ENCODE results near the gene PLCD3. TPM values are rescaled to one million over a fixed set of nuclear protein-coding genes. Genes with fewer than 3 reads are reported as not detected.

Gene PLCD3
- total and polyA plus RNA-seq, 2 of the 8 experiments (the other 6 are each of a cell fraction or from before 2014, with no cell fraction given), result 26.5 to 48.1 TPM

- Histone ChIP-seq H4K20me1 (replicated peaks in 1 of 2; ENCODE audit: control insufficient read depth in 1 of 2, insufficient read depth in 2 of 2, low read length in 2 of 2) (peaks cover 0 to 15% of the 10 kb centered on the region in 2 experiments), H3K36me3 (ENCODE audit: control insufficient read depth in 2 of 4, insufficient read depth in 4 of 4, low read length in 3 of 4) (peaks cover 16 to 67% (median 49%) of the 10 kb centered on the region in 4 experiments)
Measured at GRCh38 chr17:45087978-45088377, 44.3 kb downstream of the PLCD3 start.

More at GRCh38 chr17:45087978-45088377, 44.3 kb downstream of the PLCD3 start:
- 95% methylated on average over 5 of the region's 5 CpGs; no CpG with 5 or more reads in 1 of the 2 experiments for WGBS, 2 experiments (ENCODE audit: extremely low coverage in 1 of 2, insufficient coverage in 1 of 2, insufficient read length in 1 of 2, insufficient replicate concordance in 2 of 2, low coverage in 1 of 2, low lambda C conversion rate in 2 of 2, missing lambda C conversion rate in 1 of 2)
- Histone ChIP-seq H3K27me3 (replicated peaks in 1 of 4; ENCODE audit: control insufficient read depth in 3 of 4, extremely low read depth in 1 of 4, insufficient read depth in 3 of 4, low read length in 3 of 4) (no peaks in the 10 kb centered on the region), H3K4ac (replicated peaks; ENCODE audit: insufficient read length, low read depth, low read length) (no peak overlapping the region), H2BK5ac (ENCODE audit: low read depth, low read length) (no peak overlapping the region), H4K5ac (ENCODE audit: insufficient read length, low read depth, low read length) (no peak overlapping the region), H3K9ac (replicated peaks in 1 of 4; ENCODE audit: extremely low read depth in 1 of 4, low read depth in 3 of 4, low read length in 3 of 4) (no peak overlapping the region), H3K4me2 (ENCODE audit: insufficient read depth in 1 of 2, low read depth in 2 of 2, low read length in 2 of 2) (no peak overlapping the region), H2BK12ac (ENCODE audit: low read depth, low read length) (no peak overlapping the region), H2BK120ac (replicated peaks; ENCODE audit: low read depth, low read length) (no peak overlapping the region), H4K91ac (replicated peaks; ENCODE audit: insufficient read length, low read length) (no peak overlapping the region), H2BK20ac (ENCODE audit: low read length) (no peak overlapping the region), H3K23me2 (ENCODE audit: low read depth, low read length) (no peaks in the 10 kb centered on the region; the same call in 1 of the 2 replicates), H3K23ac (ENCODE audit: insufficient read length) (no peak overlapping the region), H2AK5ac (ENCODE audit: low read depth, low read length) (no peak overlapping the region), H3K4me3 (ENCODE audit: extremely low read depth in 1 of 4, insufficient read depth in 2 of 4, low read depth in 3 of 4, low read length in 4 of 4) (no peak overlapping the region), H3K79me2 (ENCODE audit: control insufficient read depth in 1 of 2, insufficient read depth in 2 of 2, low read length in 2 of 2) (no peaks in the 10 kb centered on the region), H2AFZ (ENCODE audit: low read length) (no peak overlapping the region), H3K27ac (ENCODE audit: low read depth, low read length) (no peak overlapping the region), H3K56ac (replicated peaks; ENCODE audit: insufficient read length, low read depth, low read length) (no peak overlapping the region), H2BK15ac (ENCODE audit: low read length) (no peak overlapping the region), H3K18ac (ENCODE audit: extremely low read depth, low read length) (no peak overlapping the region), H3K14ac (ENCODE audit: insufficient read length) (no peak overlapping the region), H3K9me3 (ENCODE audit: insufficient read depth in 2 of 2, low read depth in 1 of 2, low read length in 1 of 2) (no peaks in the 10 kb centered on the region), H3K4me1 (replicated peaks in 1 of 4; ENCODE audit: control insufficient read depth in 3 of 4, insufficient read depth in 4 of 4, low read length in 3 of 4) (peaks cover 0 to 7% (median 0%) of the 10 kb centered on the region in 4 experiments; a peak in 3 of 7 replicates), H3K79me1 (ENCODE audit: low read depth, low read length) (no peaks in the 10 kb centered on the region; the same call in 1 of the 2 replicates), H4K8ac (ENCODE audit: extremely low read depth, insufficient read depth, low read length) (no peak overlapping the region)
- CTCF ChIA-PET (ENCODE audit: partially characterized antibody), result interaction anchor here (1.6 to 3.7 kb wide), 3 partner anchors 8 to 167 kb away, joined by 5 to 19 read pairs (median 6); no protein-coding TSS in a partner anchor
- DNase-seq (ENCODE audit: low read depth in 1 of 2, low spot score in 2 of 2) (no peak), FAIRE-seq (no peak)
- TF ChIP-seq KDM1A (IDR thresholded peaks at IDR 0.05; ENCODE audit: borderline replicate concordance, low read length), result no peak
- TF ChIP-seq ATF3 (IDR thresholded peaks at IDR 0.05; ENCODE audit: insufficient read depth, low read depth, low read length), result no peak
- TF ChIP-seq CHD2 (IDR thresholded peaks at IDR 0.05; ENCODE audit: low read length), result no peak
- TF ChIP-seq ZNF274 (IDR thresholded peaks at IDR 0.05; ENCODE audit: borderline replicate concordance, extremely low read depth, low read length), result no peak
- no peak for TF ChIP-seq SIN3A (conservative IDR thresholded peaks at IDR 0.05 in 1 of 2, IDR thresholded peaks at IDR 0.05 in 1 of 2; ENCODE audit: low read depth in 1 of 2, low read length in 2 of 2)
- no peak for TF ChIP-seq ASH2L (IDR thresholded peaks at IDR 0.05; ENCODE audit: low read length)
- no peak for TF ChIP-seq RNF2 (IDR thresholded peaks at IDR 0.05; ENCODE audit: borderline replicate concordance, low read depth, low read length, missing control alignments, poor library complexity, severe bottlenecking)
- no peak for TF ChIP-seq POLR2AphosphoS5 (IDR thresholded peaks at IDR 0.05; ENCODE audit: low read depth, low read length)
- TF ChIP-seq SAP30 (IDR thresholded peaks at IDR 0.05; ENCODE audit: insufficient read depth, insufficient replicate concordance, low read length), result no peak
- POLR2A ChIA-PET (ENCODE audit: partially characterized antibody), result interaction anchor here (1.6 kb wide), 1 partner anchor 64 kb away, joined by 4 read pairs; no protein-coding TSS in a partner anchor
